Measurements from ENCODE around the gene NPAS4. TPM values are rescaled to one million over a fixed set of nuclear protein-coding genes. Genes with fewer than 3 reads are reported as not detected.

NPAS4 gene
- total RNA-seq, 1 experiment from 2014 or later: 0.79 TPM

GRCh38 chr11:66408488-66409214 is 12.2 kb upstream of the NPAS4 start:
- peak overlapping the region; percentile 66 for H3K4me3 Mint-ChIP-seq
- ChIA-PET CTCF (interaction anchor here (0.7 to 4.1 kb wide), 21 partner anchors 8 to 269 kb away, joined by 3 to 51 read pairs (median 6); partner anchors contain the start of genes ACTN3, DPP3, MRPL11 and NPAS4), POLR2A (interaction anchor here (0.6 to 1.5 kb wide), 5 partner anchors 9 to 270 kb away, joined by 3 to 9 read pairs (median 3); partner anchors contain the start of genes DPP3 and NPAS4)
- ATAC-seq: peak; percentile 76
- peaks cover 10% of the 10 kb centered on the region for H3K4me1 Mint-ChIP-seq
- no peaks in the 10 kb centered on the region for H3K36me3 Mint-ChIP-seq
- no peaks in the 10 kb centered on the region for H3K9me3 Mint-ChIP-seq
- peaks cover 34% of the 10 kb centered on the region for H3K27me3 Mint-ChIP-seq (ENCODE audit: low read depth)
- peak; percentile 97 for DNase-seq (ENCODE audit: low spot score)
- no peak overlapping the region for H3K27ac Mint-ChIP-seq
- TF ChIP-seq AFF4 (CRISPR knock-in tag; IDR thresholded peaks at IDR 0.05; ENCODE audit: borderline replicate concordance): peak; percentile 54; the same call in 1 of the 2 replicates
- peak; percentile 29; the same call in 1 of the 2 replicates for TF ChIP-seq TEAD1 (CRISPR knock-in tag; IDR thresholded peaks at IDR 0.05)
- 0 out of 2 replicates have a peak, but pooled peaks have one; percentile 37 for TF ChIP-seq CREM (CRISPR knock-in tag; IDR thresholded peaks at IDR 0.05)
- 0 out of 2 replicates have a peak, but pooled peaks have one; percentile 23 for TF ChIP-seq ERG (CRISPR knock-in tag; IDR thresholded peaks at IDR 0.05)
- TF ChIP-seq ARID4B (CRISPR knock-in tag; IDR thresholded peaks at IDR 0.05; ENCODE audit: borderline replicate concordance): 0 out of 2 replicates have a peak, but pooled peaks have one; percentile 36
- TF ChIP-seq ZNF263 (CRISPR knock-in tag; IDR thresholded peaks at IDR 0.05; ENCODE audit: low read depth): no peak
- TF ChIP-seq FOXP1 (CRISPR knock-in tag; IDR thresholded peaks at IDR 0.05; ENCODE audit: borderline replicate concordance): no peak
- no peak for TF ChIP-seq ZNF219 (CRISPR knock-in tag; IDR thresholded peaks at IDR 0.05; ENCODE audit: borderline replicate concordance)
- TF ChIP-seq SMAD3 (CRISPR knock-in tag; IDR thresholded peaks at IDR 0.05; ENCODE audit: borderline replicate concordance): no peak
- TF ChIP-seq E2F5 (CRISPR knock-in tag; IDR thresholded peaks at IDR 0.05): 0 out of 2 replicates have a peak, but pooled peaks have one; percentile 47
- no peak for TF ChIP-seq CREB1 (CRISPR knock-in tag; IDR thresholded peaks at IDR 0.05)
- TF ChIP-seq ZBTB21 (CRISPR knock-in tag; IDR thresholded peaks at IDR 0.05; ENCODE audit: borderline replicate concordance): 0 out of 2 replicates have a peak, but pooled peaks have one; percentile 45
- no peak for TF ChIP-seq RELA (CRISPR knock-in tag; IDR thresholded peaks at IDR 0.05; ENCODE audit: borderline replicate concordance)
- TF ChIP-seq FOXK1 (CRISPR knock-in tag; IDR thresholded peaks at IDR 0.05): 0 out of 2 replicates have a peak, but pooled peaks have one; percentile 47
- no peak for TF ChIP-seq NR1H2 (CRISPR knock-in tag; IDR thresholded peaks at IDR 0.05)
- TF ChIP-seq SP1 (CRISPR knock-in tag; conservative IDR thresholded peaks at IDR 0.05): peak; percentile 35; the same call in 1 of the 2 replicates
- peak; percentile 92 for TF ChIP-seq HMGXB4 (CRISPR knock-in tag; IDR thresholded peaks at IDR 0.05)
- no peak for TF ChIP-seq ESRRA (CRISPR knock-in tag; IDR thresholded peaks at IDR 0.05; ENCODE audit: borderline replicate concordance)
- TF ChIP-seq MAX (CRISPR knock-in tag; IDR thresholded peaks at IDR 0.05): peak; percentile 71
- TF ChIP-seq JAZF1 (CRISPR knock-in tag; IDR thresholded peaks at IDR 0.05): no peak
- TF ChIP-seq USF2 (CRISPR knock-in tag; IDR thresholded peaks at IDR 0.05): no peak
